SU-DHL-6 (cell line): ENCODE results near the gene SDK2.

ENCODE experiments used
- H2AFZ ChIP-seq: fragments of 200-600 bp; sonication (generic); 2 replicates; pipeline ENCODE4 v1.6.1; 2014; ENCODE audit warnings: low read depth, mild to moderate bottlenecking, moderate library complexity, mixed read lengths, antibody characterized with exemption, low read length; ENCODE audit not compliant: severe bottlenecking
- H3F3A ChIP-seq: fragments of 200-600 bp; shearing (Covaris generic); 2 replicates; pipeline ENCODE4 v1.6.0; 2016; ENCODE audit warnings: antibody characterized with exemption, mild to moderate bottlenecking; ENCODE audit not compliant: insufficient read depth
- H3K27ac ChIP-seq: fragments of 200-600 bp; sonication (generic); 2 replicates; pipeline ENCODE4 v1.5.1; 2016; ENCODE audit warnings: low read depth, mild to moderate bottlenecking, low read length, moderate library complexity, mixed read lengths
- H3K27me3 ChIP-seq: fragments of 200-600 bp; sonication (generic), shearing (Covaris generic); 2 replicates; pipeline ENCODE4 v1.6.0; 2014; ENCODE audit warnings: mild to moderate bottlenecking, low read length
- H3K36me3 ChIP-seq: fragments of 200-600 bp; sonication (generic); 2 replicates; pipeline ENCODE4 v1.6.1; 2014; ENCODE audit warnings: mild to moderate bottlenecking, low read length, mixed read lengths
- H3K4me2 ChIP-seq: fragments of 300-600, 200-600 bp; shearing (Covaris generic), sonication (generic); 2 replicates; pipeline ENCODE4 v1.6.0; 2014; ENCODE audit warnings: low read length, low read depth, mild to moderate bottlenecking; ENCODE audit not compliant: poor library complexity, severe bottlenecking
- H3K4me3 ChIP-seq: fragments of 200-600 bp; sonication (generic); 2 replicates; pipeline ENCODE4 v1.5.1; 2014; ENCODE audit warnings: antibody characterized with exemption, low read length, mild to moderate bottlenecking, mixed read lengths; ENCODE audit not compliant: insufficient read depth, poor library complexity, severe bottlenecking
- H3K79me2 ChIP-seq: fragments of 200-600 bp; sonication (generic); 2 replicates; pipeline ENCODE4 v1.6.1; 2014; ENCODE audit warnings: mild to moderate bottlenecking, low read length, moderate library complexity; ENCODE audit not compliant: insufficient read depth
- H3K9ac ChIP-seq: fragments of 200-600 bp; sonication (generic); 2 replicates; pipeline ENCODE4 v1.7.0; 2014; ENCODE audit warnings: mild to moderate bottlenecking, low read length
- H3K9me2 ChIP-seq: fragments of 200-600 bp; sonication (generic); replicated peaks from 2 replicates; pipeline ENCODE4 v1.6.1; 2014; ENCODE audit warnings: low read length; ENCODE audit not compliant: insufficient read depth
- H3K9me3 ChIP-seq: fragments of 200-600 bp; sonication (generic); 2 replicates; pipeline ENCODE4 v1.6.1; 2014; ENCODE audit warnings: low read length, mixed read lengths; ENCODE audit not compliant: insufficient read depth
- H4K20me1 ChIP-seq: fragments of 200-600 bp; sonication (generic); 2 replicates; pipeline ENCODE4 v1.6.1; 2014; ENCODE audit warnings: low read depth, mild to moderate bottlenecking, antibody characterized with exemption, low read length, moderate library complexity, mixed read lengths
- CTCF ChIP-seq: fragments of 200-600 bp; sonication (generic); IDR thresholded peaks from one replicate; pipeline ENCODE4 v1.5.1; 2017; ENCODE audit warnings: antibody characterized with exemption, mild to moderate bottlenecking, low read length, moderate library complexity; ENCODE audit not compliant: insufficient read depth, poor library complexity, severe bottlenecking
- EZH2phosphoT487 ChIP-seq: fragments of 200-600 bp; sonication (generic), shearing (Covaris generic); conservative IDR thresholded peaks from 2 replicates; pipeline ENCODE4 v1.6.1; 2018; ENCODE audit warnings: mild to moderate bottlenecking, antibody characterized with exemption, low read length, moderate library complexity, mixed read lengths

Gene SDK2

GRCh38 chr17:73444021-73444420 is 200.2 kb downstream of the SDK2 start:
- Histone ChIP-seq H3K4me3 (no peak overlapping the region), H3K4me2 (no peak overlapping the region), H3F3A (no peaks in the 10 kb centered on the region), H3K36me3 (no peaks in the 10 kb centered on the region), H3K9me2 (no peaks in the 10 kb centered on the region), H3K9ac (no peak overlapping the region), H3K9me3 (no peaks in the 10 kb centered on the region), H2AFZ (no peak overlapping the region), H4K20me1 (no peaks in the 10 kb centered on the region), H3K27ac (no peak overlapping the region), H3K79me2 (no peaks in the 10 kb centered on the region), H3K27me3 (no peaks in the 10 kb centered on the region)
- TF ChIP-seq CTCF (no peak), EZH2phosphoT487 (no peak)

GRCh38 chr17:73439597-73439996 is 204.6 kb downstream of the SDK2 start:
- Histone ChIP-seq H4K20me1 (no peaks in the 10 kb centered on the region), H3K27ac (no peak overlapping the region), H3F3A (no peaks in the 10 kb centered on the region), H3K79me2 (no peaks in the 10 kb centered on the region), H3K4me2 (no peak overlapping the region), H3K36me3 (no peaks in the 10 kb centered on the region), H2AFZ (no peak overlapping the region), H3K9me3 (no peaks in the 10 kb centered on the region), H3K4me3 (no peak overlapping the region), H3K9ac (no peak overlapping the region), H3K9me2 (no peaks in the 10 kb centered on the region), H3K27me3 (no peaks in the 10 kb centered on the region)
- TF ChIP-seq CTCF: no peak
- no peak for TF ChIP-seq EZH2phosphoT487

GRCh38 chr17:73437826-73438225 is 206.4 kb downstream of the SDK2 start:
- Histone ChIP-seq H3K9me3 (no peaks in the 10 kb centered on the region), H2AFZ (no peak overlapping the region), H3K27ac (no peak overlapping the region), H3K27me3 (no peaks in the 10 kb centered on the region), H3K36me3 (no peaks in the 10 kb centered on the region), H3K9ac (no peak overlapping the region), H4K20me1 (no peaks in the 10 kb centered on the region), H3K4me3 (no peak overlapping the region), H3K79me2 (no peaks in the 10 kb centered on the region), H3K4me2 (no peak overlapping the region), H3F3A (no peaks in the 10 kb centered on the region), H3K9me2 (no peaks in the 10 kb centered on the region)
- TF ChIP-seq CTCF (no peak), EZH2phosphoT487 (no peak)

- Histone ChIP-seq H3K27me3 (no peaks in the 10 kb centered on the region), H3K9ac (no peak overlapping the region), H2AFZ (no peak overlapping the region), H3K4me2 (no peak overlapping the region), H3K79me2 (no peaks in the 10 kb centered on the region), H3K36me3 (no peaks in the 10 kb centered on the region), H3K9me2 (no peaks in the 10 kb centered on the region), H3K4me3 (no peak overlapping the region), H4K20me1 (no peaks in the 10 kb centered on the region), H3K27ac (no peak overlapping the region), H3F3A (no peaks in the 10 kb centered on the region), H3K9me3 (no peaks in the 10 kb centered on the region)
- TF ChIP-seq CTCF: no peak
- no peak for TF ChIP-seq EZH2phosphoT487
Measured at GRCh38 chr17:73436954-73437353, 207.3 kb downstream of the SDK2 start.
